HG03520 (cell line): Measurements from ENCODE around the gene IL1RAPL2.
"Not testable (repeated sequence)": the region's sequence is repeated elsewhere in the genome, so short reads cannot be mapped to it uniquely, and the experiment has no call there.

Experiments used
- ATAC-seq: cut with Tn5 transposase; IDR thresholded peaks from one replicate; pipeline ENCODE4 v1.9.1; 2021; ENCODE audit warnings: mild to moderate bottlenecking, moderate library complexity; ENCODE audit not compliant: unreplicated experiment

Gene IL1RAPL2

DNA sequence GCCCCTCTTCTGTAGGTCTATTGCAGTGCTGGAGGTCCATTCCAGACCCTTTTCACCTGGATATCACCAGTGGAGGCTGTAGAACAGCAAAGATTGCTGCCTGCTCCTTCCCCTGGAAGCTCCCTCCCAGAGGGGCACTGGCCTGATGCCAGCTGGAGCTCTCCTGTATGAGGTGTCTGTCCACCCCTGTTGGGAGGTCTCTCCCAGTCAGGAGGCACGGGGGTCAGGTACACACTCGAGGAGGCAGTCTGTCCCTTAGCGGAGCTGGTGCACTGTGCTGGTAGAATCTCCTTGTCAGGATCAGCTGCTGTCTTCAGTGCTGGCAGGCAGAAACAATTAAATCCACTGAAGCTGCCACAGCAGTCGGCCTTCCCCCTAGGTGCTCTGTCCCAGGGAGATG is 276.6 kb downstream of the IL1RAPL2 start:
- no peak for ATAC-seq

DNA sequence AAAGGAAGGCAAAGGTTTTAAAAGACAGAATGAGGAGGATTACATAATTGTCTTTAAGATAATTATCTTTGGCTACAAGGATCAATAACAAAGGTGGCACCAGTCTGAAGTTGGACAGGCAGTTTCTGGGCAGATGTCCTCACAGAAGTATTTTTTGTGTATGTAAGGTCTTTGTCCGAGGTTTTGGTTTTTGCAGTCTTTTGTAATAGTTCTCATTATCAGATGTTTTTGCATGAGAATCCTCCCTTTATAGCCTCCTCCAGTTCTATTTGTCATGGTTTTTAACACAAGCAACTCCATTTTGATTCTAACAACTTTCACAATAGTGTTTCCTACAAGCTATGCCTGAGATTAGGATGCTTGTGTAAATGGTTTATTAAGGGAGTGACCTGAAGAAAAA is 286.2 kb downstream of the IL1RAPL2 start:
- ATAC-seq, result no peak

GRCh38 chrX:104854188-104854587 is 288.2 kb downstream of the IL1RAPL2 start:
- no peak for ATAC-seq

DNA sequence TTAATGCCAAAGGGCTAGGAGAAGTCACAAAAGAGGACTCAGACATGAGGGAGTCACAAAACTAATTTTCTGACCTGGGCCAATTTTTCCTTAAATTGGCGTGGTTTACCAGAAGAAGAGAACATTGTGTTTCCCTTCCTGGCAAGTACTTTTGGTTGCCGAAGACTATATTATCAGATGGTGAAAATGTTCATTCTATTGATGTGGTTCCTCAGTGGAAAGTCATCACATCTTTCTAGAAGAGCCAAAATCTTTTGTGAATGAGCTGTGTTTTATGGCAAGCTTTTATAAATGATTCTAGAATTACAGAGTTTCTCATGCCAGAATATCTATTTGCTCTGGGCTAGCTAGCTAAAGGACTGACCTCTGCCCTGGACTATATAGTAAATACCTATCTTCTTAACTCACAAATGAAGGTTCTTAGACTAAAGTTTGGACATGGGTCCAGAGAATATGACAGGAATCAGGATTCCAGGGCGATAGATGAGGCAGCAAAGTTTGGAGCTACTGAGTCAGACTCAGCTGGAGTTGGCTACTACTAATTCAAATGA is 288.9 kb downstream of the IL1RAPL2 start:
- ATAC-seq, result no peak

DNA sequence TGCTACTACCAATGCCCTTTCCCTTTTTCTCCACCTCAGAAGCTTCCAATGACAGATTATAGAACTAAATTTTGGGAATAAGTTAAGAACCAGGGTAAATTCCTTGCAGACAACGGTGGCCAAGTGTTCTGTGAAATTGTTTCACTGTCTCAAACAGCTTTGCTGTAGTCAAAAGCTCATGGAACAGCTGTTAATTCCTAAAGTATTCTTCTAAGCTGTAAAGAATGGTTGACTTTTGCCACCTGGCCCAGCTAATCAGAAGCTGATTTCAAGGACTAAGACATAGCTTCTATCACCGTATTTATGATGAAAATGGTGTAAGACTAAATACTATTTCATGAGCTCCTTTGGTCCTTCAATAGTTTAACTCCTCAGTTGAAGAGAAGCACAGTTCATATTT is 297.5 kb downstream of the IL1RAPL2 start:
- no peak for ATAC-seq

DNA sequence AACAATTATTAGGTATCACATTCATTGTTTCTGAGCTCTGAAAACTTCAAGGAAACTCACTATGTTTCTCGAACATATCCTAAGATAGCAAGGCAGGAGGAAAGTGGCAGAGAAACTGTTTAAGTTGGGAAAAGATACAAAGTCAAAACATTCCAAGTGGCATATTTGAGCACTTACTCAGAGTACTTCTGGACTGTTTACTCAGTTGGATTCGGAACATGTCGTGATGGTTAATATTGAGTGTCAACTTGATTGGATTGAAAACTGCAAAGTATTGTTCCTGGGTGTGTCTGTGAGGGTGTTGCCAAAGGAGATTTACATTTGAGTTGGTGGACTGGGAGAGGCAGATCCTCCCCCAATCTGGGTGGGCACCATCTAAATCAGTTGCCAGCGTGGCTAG is 298.3 kb downstream of the IL1RAPL2 start:
- ATAC-seq, result no peak

DNA sequence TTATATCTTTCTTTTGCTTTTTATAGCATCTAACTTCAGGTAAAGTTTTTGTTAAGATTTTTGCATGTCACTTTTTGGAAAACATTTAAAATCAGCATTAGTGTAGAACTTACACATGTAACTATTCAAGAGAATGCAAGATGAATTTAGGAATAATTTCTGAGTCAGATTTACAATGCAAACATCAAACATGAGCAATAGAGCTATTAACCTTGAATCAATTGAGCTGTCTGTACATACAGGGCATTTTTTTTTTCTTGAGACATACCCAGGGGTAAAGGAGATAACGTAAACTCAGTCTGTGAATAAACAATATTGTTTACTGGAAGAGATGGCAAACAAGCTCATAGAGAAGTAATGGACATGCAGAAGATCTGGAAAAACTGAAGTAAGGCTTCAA is 311.5 kb downstream of the IL1RAPL2 start:
- no peak for ATAC-seq

GRCh38 chrX:104902070-104902469 is 336.1 kb downstream of the IL1RAPL2 start:
- no peak for ATAC-seq

DNA sequence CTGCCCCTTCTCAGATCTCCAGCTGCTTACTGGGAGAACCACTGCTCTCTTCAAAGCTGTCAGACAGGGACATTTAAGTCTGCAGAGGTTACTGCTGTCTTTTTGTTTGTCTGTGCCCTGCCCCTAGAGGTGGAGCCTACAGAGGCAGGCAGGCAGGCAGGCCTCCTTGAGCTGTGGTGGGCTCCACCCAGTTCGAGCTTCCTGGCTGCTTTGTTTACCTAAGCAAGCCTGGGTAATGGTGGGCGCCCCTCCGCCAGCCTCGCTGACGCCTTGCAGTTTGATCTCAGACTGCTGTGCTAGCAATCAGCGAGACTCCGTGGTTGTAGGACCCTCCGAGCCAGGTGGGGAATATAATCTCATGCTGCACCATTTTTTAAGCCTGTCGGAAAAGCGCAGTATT is 343.7 kb downstream of the IL1RAPL2 start:
- ATAC-seq, result not testable (repeated sequence)

DNA sequence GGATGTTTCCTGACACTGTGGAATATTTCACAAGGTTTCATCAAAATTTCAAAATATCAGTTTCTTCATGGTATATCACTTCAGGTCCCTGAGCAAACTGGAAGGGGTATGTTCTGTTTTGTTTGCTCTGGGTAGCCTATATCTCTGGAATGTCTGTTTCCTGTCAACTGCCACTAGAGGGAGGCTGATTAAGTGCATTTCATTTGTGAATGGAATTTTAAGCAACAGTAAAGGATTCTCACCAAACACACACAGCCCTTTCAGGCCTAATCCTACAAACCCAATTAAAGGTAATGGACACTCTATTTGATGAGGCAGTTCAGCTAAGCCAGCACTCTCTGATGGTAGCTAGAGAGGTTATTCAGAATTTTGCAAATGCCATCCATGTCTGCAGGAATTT is 347.3 kb downstream of the IL1RAPL2 start:
- ATAC-seq, result no peak

- ATAC-seq, result not testable (repeated sequence)
Measured at GRCh38 chrX:104914686-104915085, 348.7 kb downstream of the IL1RAPL2 start.

DNA sequence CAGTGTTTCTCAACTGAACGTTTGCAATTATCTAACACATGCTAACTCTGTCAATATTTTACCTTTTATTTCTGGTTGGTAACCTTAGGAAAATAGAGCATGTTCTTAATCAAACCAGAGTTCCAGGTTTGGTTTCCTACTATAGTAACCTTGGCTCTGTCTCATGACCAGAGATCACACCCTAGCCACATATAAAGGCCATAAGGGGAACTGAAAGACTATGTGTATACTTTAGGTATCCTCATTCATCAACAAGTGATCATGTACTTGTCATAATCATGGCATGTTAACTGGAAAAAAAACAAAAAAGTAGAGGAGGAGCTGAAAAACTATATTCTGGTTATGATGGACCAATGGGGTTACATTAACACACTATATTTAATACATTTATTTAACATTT is 352.1 kb downstream of the IL1RAPL2 start:
- ATAC-seq, result no peak

DNA sequence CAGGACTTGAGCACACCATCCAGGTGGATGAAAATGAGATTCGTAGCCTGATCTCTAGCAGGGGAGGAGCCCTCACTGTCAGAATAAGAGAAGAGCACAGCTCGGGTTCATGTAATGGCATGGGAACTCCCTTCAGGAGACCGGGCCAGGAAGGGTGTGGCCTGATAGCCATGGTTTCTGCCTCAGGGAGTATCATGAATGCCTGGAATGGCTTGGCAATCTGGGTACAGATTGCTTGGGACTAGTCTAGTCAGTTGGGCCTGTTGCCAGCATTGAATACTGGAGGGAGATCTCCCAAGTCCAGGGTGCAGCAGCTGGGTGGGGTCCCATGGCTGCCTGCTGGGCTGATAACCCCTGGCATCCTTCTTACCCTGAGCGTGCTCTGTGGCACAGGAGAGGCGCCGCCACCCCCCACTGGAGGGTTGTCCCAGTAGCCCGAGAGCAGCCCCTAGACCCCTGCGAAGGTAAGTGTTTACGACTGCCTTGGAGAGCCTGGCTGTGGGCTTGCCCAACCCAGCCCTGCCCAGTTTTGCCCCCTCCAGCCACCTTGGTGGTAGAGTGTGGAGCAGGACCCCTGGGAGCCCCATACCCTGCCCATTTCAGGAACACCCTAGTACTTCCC is 355.7 kb downstream of the IL1RAPL2 start:
- ATAC-seq, result no peak

- ATAC-seq, result peak; percentile 96
Measured at GRCh38 chrX:104922206-104922621, 356.2 kb downstream of the IL1RAPL2 start.

DNA sequence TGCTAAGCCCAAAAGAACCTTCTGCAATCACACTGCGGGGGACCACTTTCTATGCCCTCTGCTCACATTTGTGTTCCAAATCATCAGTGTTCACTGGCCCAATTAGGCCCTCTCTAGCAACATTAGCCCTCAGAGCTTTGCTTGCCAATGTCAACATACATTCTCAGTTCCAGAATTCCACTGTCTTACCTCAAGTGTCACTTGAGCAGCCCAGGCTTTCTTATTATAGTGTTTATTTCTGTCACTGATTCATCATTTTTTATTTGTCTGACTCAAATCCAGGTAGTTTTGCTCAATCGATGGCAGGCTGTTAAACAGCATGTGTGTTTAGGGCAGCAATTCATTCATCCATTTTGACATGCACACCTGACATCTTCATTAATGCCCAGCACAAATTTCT is 363.3 kb downstream of the IL1RAPL2 start:
- ATAC-seq, result no peak

DNA sequence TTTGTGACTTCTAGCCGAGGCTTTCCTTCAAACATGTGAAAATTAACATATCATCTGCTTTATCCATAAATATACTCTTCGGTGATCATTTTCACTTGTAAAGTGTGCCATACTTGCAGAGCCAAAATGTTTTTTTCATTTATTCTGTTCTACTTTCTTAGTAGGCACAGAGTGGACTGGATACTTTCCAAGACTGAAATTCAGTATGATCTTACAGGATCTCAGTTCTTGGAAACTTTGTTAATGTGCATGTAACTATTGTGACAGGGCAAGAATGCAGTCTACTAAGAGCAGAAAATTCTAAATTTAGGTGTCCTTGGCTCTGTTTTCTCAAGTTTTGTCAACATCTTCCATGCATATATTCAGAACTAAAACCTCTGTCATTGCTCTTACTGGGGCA is 369.6 kb downstream of the IL1RAPL2 start:
- ATAC-seq, result no peak

DNA sequence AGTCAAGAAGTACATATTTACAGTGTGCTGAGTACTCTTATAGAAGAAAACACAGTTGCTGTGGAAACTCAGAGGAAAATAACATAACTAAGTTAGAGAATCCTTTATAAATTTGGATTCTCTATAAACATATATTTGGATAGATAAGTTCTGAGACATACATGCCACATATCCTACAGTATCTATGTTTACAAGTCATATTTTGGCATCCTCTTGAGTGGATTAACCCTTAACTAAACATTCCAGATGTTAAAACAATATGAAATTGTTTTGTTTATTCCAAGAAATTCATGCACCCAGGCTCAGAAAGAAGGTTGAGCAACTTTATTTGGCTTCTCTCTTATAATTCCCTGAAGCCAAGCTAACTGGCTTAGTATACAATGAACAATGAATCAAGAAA is 387.3 kb downstream of the IL1RAPL2 start:
- no peak for ATAC-seq

DNA sequence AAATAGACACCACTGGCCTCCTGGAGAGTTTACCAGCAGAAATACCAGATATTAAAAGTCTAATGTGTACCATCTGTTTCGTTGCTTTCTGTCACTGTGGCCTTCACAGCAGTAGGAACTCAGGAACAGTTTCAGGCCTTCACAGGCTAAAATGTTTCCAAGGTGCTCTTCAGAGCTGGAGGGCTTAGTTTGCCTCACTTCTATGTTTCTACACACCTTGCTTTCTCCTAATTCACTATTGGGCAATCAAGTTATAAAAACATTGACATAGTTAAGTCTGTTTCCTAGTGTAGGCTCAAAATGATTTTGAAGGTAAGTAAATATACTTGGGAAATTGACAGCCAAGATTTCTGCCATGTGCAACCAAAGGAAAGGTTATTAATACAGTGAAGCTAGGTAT is 395.9 kb downstream of the IL1RAPL2 start:
- no peak for ATAC-seq

DNA sequence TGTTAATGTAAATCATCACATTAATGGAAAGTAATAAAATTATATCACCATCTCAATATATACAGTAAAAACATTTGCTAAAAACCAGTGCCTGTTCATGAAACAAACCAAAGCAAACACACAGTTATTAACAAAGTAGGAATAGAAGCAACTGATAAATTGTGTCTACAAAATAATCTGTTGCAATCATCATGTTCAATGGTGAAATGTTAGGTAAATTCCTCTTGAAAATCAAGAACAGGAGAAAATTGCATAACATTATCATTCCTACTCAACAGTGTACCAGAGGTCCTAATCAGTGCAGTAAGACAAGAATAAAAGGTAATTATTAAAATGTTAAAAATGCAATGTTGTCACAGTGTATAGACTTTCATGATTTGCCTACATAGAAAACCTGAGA is 402.2 kb downstream of the IL1RAPL2 start:
- no peak for ATAC-seq

- no peak for ATAC-seq
Measured at GRCh38 chrX:104972737-104973136, 406.7 kb downstream of the IL1RAPL2 start.

- no peak for ATAC-seq
Measured at GRCh38 chrX:104987063-104987462, 421.1 kb downstream of the IL1RAPL2 start.

DNA sequence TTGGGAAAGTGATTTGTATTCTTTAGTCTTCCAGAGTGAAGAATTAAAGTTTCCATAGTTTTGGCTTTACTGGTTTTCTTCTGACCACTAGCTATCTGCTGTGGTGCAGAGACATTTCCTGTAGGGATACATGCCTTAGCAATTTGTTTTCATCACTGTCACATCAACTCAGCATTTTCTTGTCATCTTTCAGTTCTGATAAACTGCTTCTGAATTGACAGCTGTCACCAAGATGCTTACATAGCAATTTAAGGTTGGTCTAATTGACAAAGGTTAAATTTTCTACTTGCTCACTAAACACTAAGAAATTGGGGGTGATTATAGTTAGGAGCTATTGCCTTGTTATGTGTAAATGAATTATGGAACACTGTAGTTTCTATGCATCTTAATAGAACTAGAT is 422.0 kb downstream of the IL1RAPL2 start:
- no peak for ATAC-seq

GRCh38 chrX:104995546-104995945 is 429.5 kb downstream of the IL1RAPL2 start:
- no peak for ATAC-seq
